Right cardiac atrium (tissue), 5 donors: ENCODE results near the gene SPO11. TPM values are rescaled to one million over a fixed set of nuclear protein-coding genes. Genes with fewer than 3 reads are reported as not detected.

Experiments
- ATAC-seq, 2 donors: fragments of 200-7000 bp; cut with Tn5 transposase; one replicate each; pipeline versions ENCODE4 v1.8.0 to v1.9.1; 2020; ENCODE audit warnings: moderate library complexity in 2 of 2, mild to moderate bottlenecking in 1 of 2
- DNase-seq, 3 donors: peaks; one replicate each; pipeline ENCODE4 v3.0.0-alpha.2; 2020
- H3K27ac ChIP-seq: one replicate; pipeline ENCODE4 v1.5.1; 2013; ENCODE audit warnings: mild to moderate bottlenecking, low read length, control low read depth, moderate library complexity
- H3K27me3 ChIP-seq: one replicate; pipeline ENCODE4 v1.6.1; 2013; ENCODE audit not compliant: control insufficient read depth, insufficient read depth
- H3K4me1 ChIP-seq: one replicate; pipeline ENCODE4 v1.6.1; 2013; ENCODE audit warnings: low read length; ENCODE audit not compliant: control insufficient read depth, insufficient read depth
- H3K4me3 ChIP-seq: one replicate; pipeline ENCODE4 v1.5.1; 2013; ENCODE audit warnings: low read length, control low read depth
- H3K9me3 ChIP-seq: one replicate; pipeline ENCODE4 v1.6.1; 2013; ENCODE audit warnings: low read length; ENCODE audit not compliant: control insufficient read depth
- WGBS: extraction: QIAGEN DNeasy Blood & Tissue Kit; methylation state at CpG from one replicate; pipeline ENCODE4 v1.1.7; 2013; 5-methylcytosine and 5-hydroxymethylcytosine counted together
- intact Hi-C, 4 donors: fragments of 100-400 bp; cut with DNase I; formaldehyde crosslinking; loops; one replicate each; pipeline versions ENCODE4 v1.11.0 to v1.14.0; 2022 to 2023
- long read RNA-seq, 4 donors: library from polyadenylated mRNA; unstranded; transcript quantifications; one replicate each; pipeline ENCODE4 v2.0.0, GENCODE V29; 2020 to 2021
- polyA plus RNA-seq: library from polyadenylated mRNA; stranded (reverse); fragments of 200-250 nt; gene quantifications from one replicate; pipeline ENCODE4 v1.2.3, GENCODE V29; 2013
- total RNA-seq, 4 donors: library from RNA; stranded (reverse); fragmentation: NEBNext Ultra II Directional; extraction: Animal tissue kit (Norgen Biotek cat#: 25700); gene quantifications; one replicate each; pipeline ENCODE4 v1.2.1, GENCODE V29; 2021
- donor health status: healthy with polysubstance abuse.
- donor health status: DM: no; HTN: yes; CAD: no.
- donor health status: DM: no; HTN: no; CAD: no.
- donor health status: DM: no; HTN: yes; CAD: no; lungs with severe emphysema.
- donor health status: DM: yes; HTN: yes; CAD: no.

Gene SPO11
- total RNA-seq (not detected), polyA plus RNA-seq (not detected)
- long read RNA-seq, donor 1: 0 reads
- long read RNA-seq, donor 2: 0 reads
- long read RNA-seq, donor 3: 0 reads
- long read RNA-seq, donor 4: 0 reads

DNA sequence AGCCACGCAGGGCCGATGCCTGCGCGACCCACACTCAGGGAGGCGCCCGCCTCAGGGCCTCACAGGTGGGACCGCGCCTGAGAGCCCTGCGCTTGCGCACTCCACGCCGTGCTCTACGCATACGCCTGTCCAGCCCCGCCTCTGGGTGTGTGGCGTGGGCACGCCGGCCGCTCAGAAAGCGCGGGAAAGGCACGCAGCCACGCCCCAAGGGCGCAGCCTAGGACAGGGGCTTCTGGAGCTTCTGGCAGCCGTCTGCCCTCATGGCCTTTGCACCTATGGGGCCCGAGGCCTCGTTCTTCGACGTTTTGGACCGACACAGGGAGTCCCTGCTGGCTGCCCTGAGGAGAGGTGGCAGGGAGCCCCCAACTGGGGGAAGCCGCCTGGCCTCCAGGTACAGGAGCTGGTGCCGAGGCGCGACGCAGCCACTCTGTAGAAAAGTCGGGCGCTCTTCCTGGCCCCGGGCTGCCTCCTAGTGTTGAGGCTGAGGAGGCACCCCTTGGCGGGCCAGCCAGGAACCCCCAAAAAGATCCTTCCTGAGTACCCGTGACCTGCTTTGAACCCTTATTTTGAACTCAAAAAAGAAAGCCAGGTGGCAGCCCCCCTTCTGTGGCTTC is at the start of gene SPO11:
Gene SPO11, plus strand, starts transcription at position 196 of the 614 bp plus-strand sequence. Its CDS starts 65 bp downstream, at position 261.
- H3K4me1 ChIP-seq: no peaks in the 10 kb centered on the region
- 61% methylated on average over 40 of the region's 40 CpGs for WGBS

DNA sequence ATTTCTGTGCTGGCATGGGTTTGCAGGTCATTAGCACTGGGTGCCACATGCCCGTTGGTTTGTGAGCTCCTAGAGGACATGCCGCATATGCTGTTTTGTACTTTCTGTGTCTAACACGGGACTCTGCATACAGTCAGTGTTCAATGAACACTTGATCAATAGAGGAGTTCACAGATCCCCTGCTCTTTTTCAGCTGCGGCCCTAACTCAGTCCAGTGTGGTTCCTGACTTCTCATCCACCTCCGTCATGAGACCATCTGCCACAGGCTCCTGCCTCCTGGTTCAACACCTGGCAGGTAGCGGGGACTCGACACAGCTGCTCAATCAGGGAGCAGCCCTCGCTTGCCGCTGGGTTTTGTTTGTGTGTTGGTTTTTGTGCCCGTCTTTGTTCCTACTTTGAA is 49.4 kb upstream of the SPO11 start:
- WGBS: 90% methylated on average over 10 of the region's 10 CpGs
- ATAC-seq (no peak), DNase-seq (no peak)
- no peak overlapping the region for H3K4me3 ChIP-seq
- intact Hi-C loops: no loop called here
- H3K27ac ChIP-seq: no peak overlapping the region
- no peaks in the 10 kb centered on the region for H3K4me1 ChIP-seq
- no peaks in the 10 kb centered on the region for H3K27me3 ChIP-seq
- no peaks in the 10 kb centered on the region for H3K9me3 ChIP-seq

More for the DNA sequence above, at the start of gene SPO11:
- no peak within 1 kb of the TSS for H3K27ac ChIP-seq
- intact Hi-C loops: loop anchor here in 3 of 4 donors (5.0 kb wide), 2 partner anchors 237 to 242 kb away; no protein-coding TSS in a partner anchor
- no peaks in the 10 kb centered on the region for H3K27me3 ChIP-seq
- no peak within 1 kb of the TSS for H3K4me3 ChIP-seq
- DNase-seq (no peak), ATAC-seq (peak; percentile 51 to 55)
- H3K9me3 ChIP-seq: no peaks in the 10 kb centered on the region

DNA sequence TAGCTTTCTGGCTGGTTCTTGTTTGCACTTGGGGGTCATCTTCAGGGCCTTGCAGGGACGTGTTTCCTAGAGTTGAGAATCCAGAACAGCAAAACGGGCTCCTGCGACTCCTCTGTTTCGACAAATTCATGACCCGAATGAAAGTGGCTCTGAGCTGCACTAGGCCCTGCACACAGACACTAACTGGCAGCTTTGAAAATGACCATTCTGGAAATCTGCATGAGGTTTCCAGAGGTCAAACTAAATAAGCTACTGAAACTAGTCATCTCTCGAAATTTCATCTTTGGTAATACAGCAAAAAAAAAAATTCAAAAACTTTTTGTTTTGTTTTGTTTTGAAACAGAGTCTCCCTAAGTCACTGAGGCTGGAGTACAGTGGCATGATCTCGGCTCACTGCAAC is 47.7 kb upstream of the SPO11 start:
- intact Hi-C loops: no loop called here
- Histone ChIP-seq H3K4me3 (no peak overlapping the region), H3K9me3 (no peaks in the 10 kb centered on the region), H3K4me1 (no peaks in the 10 kb centered on the region), H3K27me3 (no peaks in the 10 kb centered on the region), H3K27ac (no peak overlapping the region)
- ATAC-seq: no peak
- WGBS: 84% methylated on average over 7 of the region's 7 CpGs
- no peak for DNase-seq

DNA sequence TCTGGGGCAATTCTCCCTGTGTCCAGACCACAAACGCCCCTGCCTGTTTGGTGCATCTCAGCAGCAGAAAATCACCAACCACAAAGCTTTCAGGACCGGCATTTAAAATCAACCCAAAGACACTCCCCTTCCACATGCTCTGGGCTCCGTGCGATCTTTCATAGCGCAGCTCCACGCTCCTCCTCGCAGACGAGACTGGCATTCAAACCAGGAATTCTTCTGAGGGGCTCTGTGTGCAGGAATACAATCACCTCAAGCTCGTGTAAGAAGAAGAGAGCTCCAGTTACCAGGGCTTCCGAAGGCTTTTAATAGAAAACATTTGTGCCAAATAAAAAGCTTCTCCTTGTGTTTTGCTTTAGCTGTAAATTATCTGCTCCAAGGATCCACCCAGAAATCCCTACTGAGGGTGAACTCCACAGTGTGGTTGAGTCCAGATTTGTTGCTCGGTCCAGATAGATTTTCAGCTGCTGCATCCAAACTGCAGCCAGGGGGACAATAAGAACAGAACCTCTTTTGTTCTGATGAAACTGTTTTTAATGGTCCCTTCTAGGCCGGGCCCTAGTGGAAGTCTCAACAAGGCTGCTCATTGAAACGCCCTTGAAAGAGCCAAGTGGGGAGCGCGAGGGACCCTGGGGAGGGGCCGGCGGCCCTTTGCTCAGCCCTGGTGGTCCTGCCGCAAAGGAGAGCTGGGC is 46.8 kb upstream of the SPO11 start:
- ATAC-seq: no peak
- 36% methylated on average over 18 of the region's 18 CpGs for WGBS
- no peak overlapping the region for H3K27ac ChIP-seq

GRCh38 chr20:57283860-57284259 is 45.7 kb upstream of the SPO11 start:
- H3K27me3 ChIP-seq: no peaks in the 10 kb centered on the region
- no peak overlapping the region for H3K4me3 ChIP-seq
- no peaks in the 10 kb centered on the region for H3K9me3 ChIP-seq
- DNase-seq (no peak), ATAC-seq (no peak)
- WGBS: 83% methylated on average over 7 of the region's 7 CpGs
- intact Hi-C loops: no loop called here
- peaks cover 5% of the 10 kb centered on the region for H3K4me1 ChIP-seq
- no peak overlapping the region for H3K27ac ChIP-seq

More for the DNA sequence above, 46.8 kb upstream of the SPO11 start:
- Histone ChIP-seq H3K9me3 (no peaks in the 10 kb centered on the region), H3K27me3 (no peaks in the 10 kb centered on the region), H3K4me1 (peaks cover 1% of the 10 kb centered on the region), H3K4me3 (no peak overlapping the region)
- intact Hi-C loops: no loop called here
- no peak for DNase-seq

DNA sequence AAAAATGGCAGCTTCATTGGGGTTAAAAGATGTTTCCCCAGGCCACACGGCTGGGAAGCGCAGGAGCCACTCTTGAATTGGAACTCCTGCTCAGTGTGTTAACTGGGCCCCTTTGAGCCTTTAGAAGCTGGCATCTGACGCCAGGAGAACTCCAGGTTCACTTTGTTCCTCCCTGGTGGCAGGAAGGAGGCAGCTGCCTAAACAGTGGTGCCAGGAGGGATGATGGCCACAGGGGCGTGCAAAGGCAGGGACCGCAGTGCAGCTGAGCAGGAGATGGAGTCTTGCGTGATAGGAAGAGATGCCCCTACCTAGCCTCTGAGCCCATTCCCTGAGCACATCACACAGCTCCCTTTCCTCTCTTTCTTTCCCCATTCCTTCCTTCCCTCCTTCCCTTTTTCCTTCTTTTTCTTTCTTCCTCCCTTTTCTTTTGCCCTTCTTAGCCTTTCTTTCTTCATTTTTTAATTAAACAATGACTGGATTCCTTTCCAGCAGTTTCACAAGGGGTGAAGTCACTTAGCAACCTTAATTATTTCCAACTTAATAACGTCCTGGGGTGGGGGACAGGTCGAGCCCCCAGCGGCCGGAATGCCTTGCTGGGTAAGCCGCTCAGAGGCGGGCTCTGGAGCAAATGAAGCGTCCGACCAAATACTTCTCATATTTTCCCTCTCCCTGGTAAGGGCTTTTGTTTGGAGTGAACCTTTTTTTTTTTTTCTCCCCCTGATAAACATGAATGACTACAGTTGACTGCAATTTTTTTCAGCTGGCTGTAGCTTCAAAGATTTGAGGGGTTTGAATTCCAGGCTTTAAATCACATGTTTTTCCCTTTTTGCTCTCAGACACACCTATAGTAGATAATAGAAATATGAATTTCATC is 42.4 kb upstream of the SPO11 start:
- no peak overlapping the region for H3K4me3 ChIP-seq
- no peaks in the 10 kb centered on the region for H3K27me3 ChIP-seq
- no peak overlapping the region for H3K27ac ChIP-seq
- WGBS: 34% methylated on average over 14 of the region's 14 CpGs
- intact Hi-C loops: no loop called here
- DNase-seq: peak in 1 of 3 donors; percentile 36
- H3K9me3 ChIP-seq: no peaks in the 10 kb centered on the region
- H3K4me1 ChIP-seq: peaks cover 5% of the 10 kb centered on the region
- no peak for ATAC-seq

- Histone ChIP-seq H3K27me3 (no peaks in the 10 kb centered on the region), H3K27ac (no peak overlapping the region), H3K9me3 (no peaks in the 10 kb centered on the region), H3K4me1 (peaks cover 5% of the 10 kb centered on the region), H3K4me3 (no peak overlapping the region)
- intact Hi-C loops: no loop called here
- peak; percentile 68 to 69 for ATAC-seq
- DNase-seq: peak in 1 of 3 donors; percentile 20
- 36% methylated on average over 6 of the region's 6 CpGs for WGBS
Observed at GRCh38 chr20:57287901-57288300, 41.7 kb upstream of the SPO11 start.

- Histone ChIP-seq H3K4me1 (peaks cover 5% of the 10 kb centered on the region), H3K4me3 (no peak overlapping the region), H3K27me3 (no peaks in the 10 kb centered on the region), H3K9me3 (no peaks in the 10 kb centered on the region), H3K27ac (no peak overlapping the region)
- intact Hi-C loops: no loop called here
- WGBS: 28% methylated on average over 16 of the region's 16 CpGs
- DNase-seq (peak in 1 of 3 donors; percentile 25), ATAC-seq (no peak)
Observed at GRCh38 chr20:57288651-57289277, 40.8 kb upstream of the SPO11 start.

- DNase-seq (no peak), ATAC-seq (no peak)
- Histone ChIP-seq H3K27ac (no peak overlapping the region), H3K4me3 (no peak overlapping the region), H3K9me3 (no peaks in the 10 kb centered on the region), H3K27me3 (no peaks in the 10 kb centered on the region), H3K4me1 (peaks cover 5% of the 10 kb centered on the region)
- 54% methylated on average over 8 of the region's 8 CpGs for WGBS
- intact Hi-C loops: no loop called here
Observed at GRCh38 chr20:57289391-57290177, 40.0 kb upstream of the SPO11 start.

GRCh38 chr20:57290178-57290484 is 39.5 kb upstream of the SPO11 start:
- intact Hi-C loops: no loop called here
- WGBS: 64% methylated on average over 5 of the region's 5 CpGs
- no peak for ATAC-seq

More at GRCh38 chr20:57290178-57290484, 39.5 kb upstream of the SPO11 start:
- DNase-seq: no peak
- H3K27ac ChIP-seq: no peak overlapping the region
- no peak overlapping the region for H3K4me3 ChIP-seq
- H3K4me1 ChIP-seq: peaks cover 7% of the 10 kb centered on the region
- no peaks in the 10 kb centered on the region for H3K9me3 ChIP-seq
- no peaks in the 10 kb centered on the region for H3K27me3 ChIP-seq
